B cell (primary cell): ENCODE results near the gene MAP2K3.

Source experiments
- CTCF ChIP-seq: fragments of 200-600 bp; IDR thresholded peaks from one replicate; pipeline ENCODE4 v1.8.0; 2022; ENCODE audit warnings: antibody characterized with exemption, mild to moderate bottlenecking
- EZH2 ChIP-seq: IDR thresholded peaks from 2 replicates; pipeline ENCODE4 v1.6.1; 2012; ENCODE audit warnings: borderline replicate concordance, low read depth, mild to moderate bottlenecking, moderate library complexity, low read length; ENCODE audit not compliant: insufficient read depth, poor library complexity, severe bottlenecking

GRCh38 chr17:21242780-21243515 lies 41.6 kb upstream of the MAP2K3 start:
- no peak for TF ChIP-seq CTCF
- no peak for TF ChIP-seq EZH2
